ENCODE measurements around the gene PIF1. TPM values are rescaled to one million over a fixed set of nuclear protein-coding genes. Genes with fewer than 3 reads are reported as not detected.

The PIF1 gene
- total RNA-seq, 1 donor from 2014 or later, result 8.6 TPM

- TF ChIP-seq CTCF (IDR thresholded peaks at IDR 0.05; ENCODE audit: partially characterized antibody, unreplicated experiment), result no peak
- no peak for DNase-seq
- H3K36me3 Mint-ChIP-seq (ENCODE audit: unreplicated experiment), result no peaks in the 10 kb centered on the region
- peaks cover 22% of the 10 kb centered on the region for H3K4me1 Mint-ChIP-seq (ENCODE audit: low read depth, unreplicated experiment)
- peaks cover 1% of the 10 kb centered on the region for H3K9me3 Mint-ChIP-seq (ENCODE audit: unreplicated experiment)
- H3K4me3 Mint-ChIP-seq (ENCODE audit: unreplicated experiment), result peak overlapping the region; percentile 49
- H3K27me3 Mint-ChIP-seq (ENCODE audit: unreplicated experiment), result peaks cover 4% of the 10 kb centered on the region
- H3K27ac Mint-ChIP-seq (ENCODE audit: unreplicated experiment), result peak overlapping the region; percentile 76
These were observed 29.9 kb upstream of the PIF1 start for GRCh38 chr15:64855205-64855975.

GRCh38 chr15:64854526-64854925 is 29.1 kb upstream of the PIF1 start:
- H3K27me3 Mint-ChIP-seq (ENCODE audit: unreplicated experiment), result peaks cover 4% of the 10 kb centered on the region
- no peak for DNase-seq
- TF ChIP-seq CTCF (IDR thresholded peaks at IDR 0.05; ENCODE audit: partially characterized antibody, unreplicated experiment), result no peak
- peaks cover 1% of the 10 kb centered on the region for H3K9me3 Mint-ChIP-seq (ENCODE audit: unreplicated experiment)
- no peak overlapping the region for H3K27ac Mint-ChIP-seq (ENCODE audit: unreplicated experiment)
- no peak overlapping the region for H3K4me3 Mint-ChIP-seq (ENCODE audit: unreplicated experiment)
- peaks cover 14% of the 10 kb centered on the region for H3K4me1 Mint-ChIP-seq (ENCODE audit: low read depth, unreplicated experiment)
- no peaks in the 10 kb centered on the region for H3K36me3 Mint-ChIP-seq (ENCODE audit: unreplicated experiment)

DNA sequence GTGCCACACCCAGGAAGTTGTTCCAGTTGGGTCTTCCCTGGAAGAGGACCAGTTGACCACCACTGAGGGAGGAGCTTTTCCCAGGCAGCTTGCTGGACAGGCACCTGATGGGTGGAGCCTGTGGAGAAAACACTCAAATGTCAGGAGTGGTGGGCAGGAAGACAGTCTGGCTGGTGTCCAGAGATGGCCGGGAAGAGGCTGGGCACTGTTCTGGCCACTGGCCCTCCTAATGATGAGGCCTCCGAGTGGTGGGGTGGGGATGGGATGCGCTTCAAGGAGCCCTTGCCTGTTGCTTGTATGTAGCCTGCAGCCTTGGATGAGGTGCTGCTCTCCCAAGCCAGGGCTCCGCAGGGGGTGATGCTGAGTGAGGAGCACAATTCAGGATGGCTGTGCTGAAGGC is 28.6 kb upstream of the PIF1 start:
- H3K4me3 Mint-ChIP-seq (ENCODE audit: unreplicated experiment), result no peak overlapping the region
- H3K9me3 Mint-ChIP-seq (ENCODE audit: unreplicated experiment), result peaks cover 1% of the 10 kb centered on the region
- H3K27ac Mint-ChIP-seq (ENCODE audit: unreplicated experiment), result no peak overlapping the region
- no peak for TF ChIP-seq CTCF (IDR thresholded peaks at IDR 0.05; ENCODE audit: partially characterized antibody, unreplicated experiment)
- H3K4me1 Mint-ChIP-seq (ENCODE audit: low read depth, unreplicated experiment), result peaks cover 14% of the 10 kb centered on the region
- H3K36me3 Mint-ChIP-seq (ENCODE audit: unreplicated experiment), result no peaks in the 10 kb centered on the region
- peaks cover 4% of the 10 kb centered on the region for H3K27me3 Mint-ChIP-seq (ENCODE audit: unreplicated experiment)
- DNase-seq, result no peak

- H3K9me3 Mint-ChIP-seq (ENCODE audit: unreplicated experiment), result peaks cover 4% of the 10 kb centered on the region
- DNase-seq, result no peak
- no peak overlapping the region for H3K27ac Mint-ChIP-seq (ENCODE audit: unreplicated experiment)
- H3K27me3 Mint-ChIP-seq (ENCODE audit: unreplicated experiment), result peaks cover 2% of the 10 kb centered on the region
- no peak for TF ChIP-seq CTCF (IDR thresholded peaks at IDR 0.05; ENCODE audit: partially characterized antibody, unreplicated experiment)
- no peak overlapping the region for H3K4me3 Mint-ChIP-seq (ENCODE audit: unreplicated experiment)
- H3K36me3 Mint-ChIP-seq (ENCODE audit: unreplicated experiment), result no peaks in the 10 kb centered on the region
- H3K4me1 Mint-ChIP-seq (ENCODE audit: low read depth, unreplicated experiment), result peaks cover 16% of the 10 kb centered on the region
These were observed 26.0 kb upstream of the PIF1 start for GRCh38 chr15:64851503-64851840.

GRCh38 chr15:64850778-64851502 is 25.5 kb upstream of the PIF1 start:
- H3K27ac Mint-ChIP-seq (ENCODE audit: unreplicated experiment), result no peak overlapping the region

More at GRCh38 chr15:64850778-64851502, 25.5 kb upstream of the PIF1 start:
- no peak for TF ChIP-seq CTCF (IDR thresholded peaks at IDR 0.05; ENCODE audit: partially characterized antibody, unreplicated experiment)
- H3K36me3 Mint-ChIP-seq (ENCODE audit: unreplicated experiment), result no peaks in the 10 kb centered on the region
- H3K9me3 Mint-ChIP-seq (ENCODE audit: unreplicated experiment), result peaks cover 6% of the 10 kb centered on the region
- no peak for DNase-seq
- no peak overlapping the region for H3K4me3 Mint-ChIP-seq (ENCODE audit: unreplicated experiment)
- peaks cover 12% of the 10 kb centered on the region for H3K4me1 Mint-ChIP-seq (ENCODE audit: low read depth, unreplicated experiment)
- H3K27me3 Mint-ChIP-seq (ENCODE audit: unreplicated experiment), result peaks cover 2% of the 10 kb centered on the region

All from glutamatergic neuron (in vitro differentiated cells).